Mesothelial cell of epicardium (in vitro differentiated cells): ENCODE data around the gene ZNF397. TPM values are rescaled to one million over a fixed set of nuclear protein-coding genes. Genes with fewer than 3 reads are reported as not detected.

Experiments
- DNase-seq, 2 experiments: peaks; one replicate each; pipeline ENCODE4 v3.0.0; 2021; ENCODE audit warnings: low spot score in 2 of 2; ENCODE audit not compliant: unreplicated experiment in 2 of 2
- H3K27ac Mint-ChIP-seq: 2 replicates; pipeline ENCODE4 v1.8.0; 2021; ENCODE audit warnings: mixed read lengths
- H3K27me3 Mint-ChIP-seq: 2 replicates; pipeline ENCODE4 v1.8.0; 2021; ENCODE audit warnings: low read depth, mixed read lengths
- H3K36me3 Mint-ChIP-seq: 2 replicates; pipeline ENCODE4 v1.8.0; 2021; ENCODE audit warnings: mixed read lengths
- H3K4me1 Mint-ChIP-seq: 2 replicates; pipeline ENCODE4 v1.8.0; 2021; ENCODE audit warnings: mixed read lengths
- H3K4me3 Mint-ChIP-seq: 2 replicates; pipeline ENCODE4 v1.8.0; 2021; ENCODE audit warnings: mild to moderate bottlenecking, moderate library complexity, mixed read lengths
- H3K9me3 Mint-ChIP-seq: 2 replicates; pipeline ENCODE4 v1.8.0; 2021; ENCODE audit warnings: mixed read lengths
- CTCF ChIP-seq: fragments of 200-600 bp; sonication (generic); IDR thresholded peaks from one replicate; pipeline ENCODE4 v1.5.0; 2021; ENCODE audit warnings: antibody characterized with exemption; ENCODE audit not compliant: unreplicated experiment
- total RNA-seq: library from RNA; stranded (reverse); gene quantifications from 3 replicates; pipeline ENCODE4 v1.2.1, GENCODE V29; 2021

The ZNF397 gene
- total RNA-seq, 1 donor from 2014 or later: 43.3 TPM

DNA sequence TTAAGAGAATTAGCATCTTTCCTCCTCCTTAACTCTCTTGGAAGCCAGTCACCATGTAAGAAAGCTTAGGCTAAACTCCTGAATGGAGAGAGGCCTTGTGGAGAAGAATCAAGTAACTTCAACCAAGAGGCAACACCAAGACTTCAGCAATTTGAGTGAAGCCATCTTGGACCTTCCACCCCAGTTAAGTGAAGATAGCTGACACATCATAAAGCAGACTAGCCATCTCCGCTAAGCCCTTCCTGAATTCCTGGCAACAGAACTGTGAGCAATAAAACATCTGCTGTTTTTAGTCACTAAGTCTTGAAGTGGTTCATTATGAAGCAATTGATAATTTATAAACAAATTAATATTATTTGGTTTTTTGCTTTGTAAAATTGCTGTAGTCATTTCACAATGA is 1.5 kb upstream of the ZNF397 start:
- no peak for DNase-seq
- Mint-ChIP-seq H3K9me3 (no peaks in the 10 kb centered on the region), H3K27me3 (no peaks in the 10 kb centered on the region), H3K4me3 (no peak overlapping the region), H3K4me1 (peaks cover 12% of the 10 kb centered on the region), H3K36me3 (peaks cover 17% of the 10 kb centered on the region), H3K27ac (no peak overlapping the region)
- TF ChIP-seq CTCF: no peak

DNA sequence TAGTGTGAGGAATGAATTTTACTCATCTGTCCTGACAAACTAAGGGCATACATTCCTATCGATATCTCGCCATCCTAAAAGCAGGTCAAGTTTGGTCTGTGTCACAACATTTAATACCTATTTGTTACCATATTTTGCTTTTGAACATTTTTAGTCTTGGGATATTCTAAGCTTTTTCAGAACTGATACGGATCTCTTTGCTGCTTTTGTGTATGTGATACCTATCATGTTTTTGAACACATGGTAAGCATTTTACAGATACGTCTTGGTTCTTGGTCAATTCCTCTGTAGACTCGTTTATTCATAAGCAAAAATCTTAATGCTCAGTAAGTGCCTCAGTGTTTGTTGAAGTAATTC is 592 bp downstream of the ZNF397 start:
- Mint-ChIP-seq H3K9me3 (peaks cover 8% of the 10 kb centered on the region), H3K4me1 (peaks cover 12% of the 10 kb centered on the region)

GRCh38 chr18:35242426-35242825 is 1.6 kb downstream of the ZNF397 start:
- Mint-ChIP-seq H3K27me3 (no peaks in the 10 kb centered on the region), H3K27ac (peak overlapping the region; percentile 74), H3K9me3 (peaks cover 8% of the 10 kb centered on the region), H3K4me3 (peak overlapping the region; percentile 93), H3K36me3 (peaks cover 47% of the 10 kb centered on the region), H3K4me1 (peaks cover 12% of the 10 kb centered on the region)
- no peak for DNase-seq
- no peak for TF ChIP-seq CTCF

More for the DNA sequence above, 592 bp downstream of the ZNF397 start:
- Mint-ChIP-seq H3K4me3 (peak overlapping the region; percentile 93), H3K36me3 (peaks cover 37% of the 10 kb centered on the region), H3K27me3 (no peaks in the 10 kb centered on the region), H3K27ac (peak overlapping the region; percentile 99)
- DNase-seq: no peak
- no peak for TF ChIP-seq CTCF

- no peaks in the 10 kb centered on the region for H3K27me3 Mint-ChIP-seq
- H3K4me3 Mint-ChIP-seq: no peak overlapping the region
- no peak for DNase-seq
- peak overlapping the region; percentile 23 for H3K27ac Mint-ChIP-seq
- peaks cover 12% of the 10 kb centered on the region for H3K9me3 Mint-ChIP-seq
- TF ChIP-seq CTCF: no peak
- H3K36me3 Mint-ChIP-seq: peaks cover 64% of the 10 kb centered on the region
- peaks cover 12% of the 10 kb centered on the region for H3K4me1 Mint-ChIP-seq
Measured at GRCh38 chr18:35244671-35245070, 3.8 kb downstream of the ZNF397 start.

DNA sequence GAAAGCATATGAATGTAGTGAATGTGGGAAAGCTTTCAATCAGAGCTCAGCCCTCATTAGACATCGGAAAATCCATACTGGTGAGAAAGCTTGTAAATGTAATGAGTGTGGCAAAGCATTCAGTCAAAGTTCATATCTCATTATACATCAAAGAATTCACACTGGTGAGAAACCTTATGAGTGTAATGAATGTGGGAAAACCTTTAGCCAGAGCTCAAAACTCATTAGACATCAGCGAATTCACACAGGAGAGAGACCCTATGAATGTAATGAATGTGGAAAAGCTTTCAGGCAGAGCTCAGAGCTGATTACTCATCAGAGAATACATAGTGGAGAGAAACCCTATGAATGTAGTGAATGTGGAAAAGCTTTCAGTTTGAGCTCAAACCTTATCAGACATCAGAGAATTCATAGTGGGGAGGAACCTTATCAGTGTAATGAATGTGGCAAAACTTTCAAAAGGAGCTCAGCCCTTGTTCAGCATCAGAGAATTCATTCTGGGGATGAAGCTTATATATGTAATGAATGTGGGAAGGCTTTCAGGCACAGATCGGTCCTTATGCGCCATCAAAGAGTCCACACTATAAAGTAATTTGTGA is 5.0 kb downstream of the ZNF397 start:
- no peak overlapping the region for H3K27ac Mint-ChIP-seq
- no peak for DNase-seq
- TF ChIP-seq CTCF: no peak
- no peaks in the 10 kb centered on the region for H3K27me3 Mint-ChIP-seq
- H3K9me3 Mint-ChIP-seq: peaks cover 12% of the 10 kb centered on the region
- peaks cover 12% of the 10 kb centered on the region for H3K4me1 Mint-ChIP-seq
- peaks cover 75% of the 10 kb centered on the region for H3K36me3 Mint-ChIP-seq
- no peak overlapping the region for H3K4me3 Mint-ChIP-seq

- H3K27ac Mint-ChIP-seq: no peak overlapping the region
- peaks cover 84% of the 10 kb centered on the region for H3K36me3 Mint-ChIP-seq
- TF ChIP-seq CTCF: no peak
- DNase-seq: no peak
- H3K9me3 Mint-ChIP-seq: peaks cover 13% of the 10 kb centered on the region
- H3K27me3 Mint-ChIP-seq: no peaks in the 10 kb centered on the region
- no peak overlapping the region for H3K4me3 Mint-ChIP-seq
- H3K4me1 Mint-ChIP-seq: peaks cover 12% of the 10 kb centered on the region
Measured at GRCh38 chr18:35246831-35247230, 6.0 kb downstream of the ZNF397 start.
